H1 (cell line): ENCODE measurements around the gene NOS3. TPM values are rescaled to one million over a fixed set of nuclear protein-coding genes. Genes with fewer than 3 reads are reported as not detected.

Source experiments
- CTCF ChIA-PET: fragments of 300-600 bp; sonication (Branson Sonifier 250); formaldehyde crosslinking; loops from one replicate; lab custom pipeline; 2021; ENCODE audit not compliant: partially characterized antibody; lab: Charles Lee
- POLR2A ChIA-PET: fragments of 300-600 bp; sonication (Branson Sonifier 250); formaldehyde crosslinking; loops from one replicate; lab custom pipeline; 2021; ENCODE audit warnings: inconsistent platforms; ENCODE audit not compliant: partially characterized antibody; lab: Charles Lee
- DNase-seq, 2 experiments: peaks; one replicate each; pipeline versions ENCODE4 v3.0.0 to v3.0.0-alpha.2; 2010 to 2022; ENCODE audit warnings: low spot score in 2 of 2, low read depth in 1 of 2, mixed read lengths in 1 of 2
- FAIRE-seq: peaks from 2 replicates; lab custom pipeline; 2011; peaks lifted over from hg19 to GRCh38; lab: Jason Lieb, UNC
- H2AFZ ChIP-seq: 2 replicates; pipeline ENCODE4 v1.8.1; 2012; ENCODE audit warnings: low read length, inconsistent platforms
- H2AK5ac ChIP-seq: 2 replicates; pipeline ENCODE4 v1.6.1; 2013; ENCODE audit warnings: low read depth, low read length
- H2BK120ac ChIP-seq: replicated peaks from 2 replicates; pipeline ENCODE3; 2013; ENCODE audit warnings: low read depth, low read length, inconsistent platforms
- H2BK12ac ChIP-seq: 2 replicates; pipeline ENCODE4 v1.6.1; 2013; ENCODE audit warnings: low read depth, low read length
- H2BK15ac ChIP-seq: 2 replicates; pipeline ENCODE4 v1.6.1; 2013; ENCODE audit warnings: low read length
- H2BK20ac ChIP-seq: 2 replicates; pipeline ENCODE4 v1.6.1; 2013; ENCODE audit warnings: low read length
- H2BK5ac ChIP-seq: 2 replicates; pipeline ENCODE4 v1.6.1; 2013; ENCODE audit warnings: low read depth, low read length
- H3K14ac ChIP-seq: 2 replicates; pipeline ENCODE4 v1.6.1; 2013; ENCODE audit warnings: inconsistent platforms; ENCODE audit not compliant: insufficient read length
- H3K18ac ChIP-seq: 2 replicates; pipeline ENCODE4 v1.6.1; 2013; ENCODE audit warnings: low read length; ENCODE audit errors: extremely low read depth
- H3K23ac ChIP-seq: 2 replicates; pipeline ENCODE4 v1.6.1; 2013; ENCODE audit warnings: inconsistent platforms; ENCODE audit not compliant: insufficient read length
- H3K23me2 ChIP-seq: 2 replicates; pipeline ENCODE4 v1.6.1; 2013; ENCODE audit warnings: low read depth, low read length
- H3K27ac ChIP-seq: 2 replicates; pipeline ENCODE4 v1.6.1; 2011; ENCODE audit warnings: low read depth, low read length, inconsistent platforms
- H3K27me3 ChIP-seq, 4 experiments: replicated peaks in 1 of 4; 1 replicate in 1 of 4; 2 replicates in 3 of 4; pipeline versions ENCODE4 v1.6.1 to v1.8.1; 2011 to 2013; ENCODE audit warnings: low read length in 3 of 4, mild to moderate bottlenecking in 3 of 4, inconsistent platforms in 2 of 4, mixed read lengths in 2 of 4, moderate library complexity in 1 of 4; ENCODE audit not compliant: control insufficient read depth in 3 of 4, insufficient read depth in 3 of 4; ENCODE audit errors: extremely low read depth in 1 of 4
- H3K36me3 ChIP-seq, 4 experiments: 2 replicates each; pipeline versions ENCODE4 v1.6.1 to v1.8.1; 2011 to 2013; ENCODE audit warnings: mild to moderate bottlenecking in 4 of 4, low read length in 3 of 4, moderate library complexity in 2 of 4, control low read depth in 1 of 4, inconsistent platforms in 1 of 4; ENCODE audit not compliant: insufficient read depth in 4 of 4, control insufficient read depth in 2 of 4
- H3K4ac ChIP-seq: replicated peaks from 2 replicates; pipeline ENCODE3; 2013; ENCODE audit warnings: low read length, low read depth, mixed read lengths, inconsistent platforms; ENCODE audit not compliant: insufficient read length
- H3K4me1 ChIP-seq, 4 experiments: replicated peaks in 1 of 4; 1 replicate in 1 of 4; 2 replicates in 3 of 4; pipeline versions ENCODE4 v1.6.1 to v1.8.1; 2011 to 2013; ENCODE audit warnings: low read length in 3 of 4, inconsistent platforms in 2 of 4, mixed read lengths in 1 of 4; ENCODE audit not compliant: insufficient read depth in 4 of 4, control insufficient read depth in 3 of 4
- H3K4me2 ChIP-seq, 2 experiments: 2 replicates each; pipeline versions ENCODE4 v1.6.1 to v1.8.1; 2011 to 2013; ENCODE audit warnings: low read depth in 2 of 2, low read length in 2 of 2, control low read depth in 1 of 2, inconsistent platforms in 1 of 2, mild to moderate bottlenecking in 1 of 2; ENCODE audit not compliant: insufficient read depth in 1 of 2
- H3K4me3 ChIP-seq, 4 experiments: fragments of 200-600, 300-600 bp in 1 of 4; sonication (generic), shearing (Covaris generic), sonication (Bioruptor Twin) in 1 of 4; 2 replicates each; pipeline versions ENCODE4 v1.5.1 to v1.8.1; 2011 to 2016; ENCODE audit warnings: low read length in 4 of 4, low read depth in 3 of 4, control low read depth in 2 of 4, inconsistent platforms in 2 of 4, mild to moderate bottlenecking in 2 of 4, mixed read lengths in 1 of 4, moderate library complexity in 1 of 4; ENCODE audit not compliant: insufficient read depth in 2 of 4; ENCODE audit errors: extremely low read depth in 1 of 4
- H3K56ac ChIP-seq: replicated peaks from 2 replicates; pipeline ENCODE3; 2013; ENCODE audit warnings: low read depth, mild to moderate bottlenecking, mixed read lengths, low read length, inconsistent platforms; ENCODE audit not compliant: insufficient read length
- H3K79me1 ChIP-seq: 2 replicates; pipeline ENCODE4 v1.6.1; 2013; ENCODE audit warnings: low read depth, low read length, control low read depth
- H3K79me2 ChIP-seq, 2 experiments: 2 replicates each; pipeline versions ENCODE4 v1.6.1 to v1.8.1; 2012 to 2013; ENCODE audit warnings: low read length in 2 of 2, mild to moderate bottlenecking in 2 of 2, inconsistent platforms in 1 of 2; ENCODE audit not compliant: insufficient read depth in 2 of 2, control insufficient read depth in 1 of 2
- H3K9ac ChIP-seq, 4 experiments: replicated peaks in 1 of 4; 1 replicate in 1 of 4; 2 replicates in 3 of 4; pipeline versions ENCODE4 v1.6.1 to v1.8.1; 2011 to 2013; ENCODE audit warnings: low read depth in 3 of 4, low read length in 3 of 4, control low read depth in 2 of 4, mild to moderate bottlenecking in 2 of 4, moderate library complexity in 2 of 4, inconsistent platforms in 1 of 4; ENCODE audit errors: extremely low read depth in 1 of 4
- H3K9me3 ChIP-seq, 2 experiments: 2 replicates each; pipeline versions ENCODE4 v1.6.1 to v1.8.1; 2012 to 2013; ENCODE audit warnings: mild to moderate bottlenecking in 2 of 2, moderate library complexity in 2 of 2, control low read depth in 1 of 2, inconsistent platforms in 1 of 2, low read depth in 1 of 2, low read length in 1 of 2, mixed read lengths in 1 of 2; ENCODE audit not compliant: insufficient read depth in 2 of 2
- H4K20me1 ChIP-seq, 2 experiments: replicated peaks in 1 of 2; 2 replicates each; pipeline versions ENCODE3 to v1.8.1; 2011 to 2013; ENCODE audit warnings: inconsistent platforms in 2 of 2, low read length in 2 of 2, mild to moderate bottlenecking in 1 of 2; ENCODE audit not compliant: insufficient read depth in 2 of 2, control insufficient read depth in 1 of 2
- H4K5ac ChIP-seq: 2 replicates; pipeline ENCODE4 v1.6.1; 2013; ENCODE audit warnings: low read length, low read depth, mixed read lengths, inconsistent platforms; ENCODE audit not compliant: insufficient read length
- H4K8ac ChIP-seq: 2 replicates; pipeline ENCODE4 v1.8.0; 2013; ENCODE audit warnings: mild to moderate bottlenecking, moderate library complexity, low read length, inconsistent platforms; ENCODE audit not compliant: insufficient read depth; ENCODE audit errors: extremely low read depth
- H4K91ac ChIP-seq: replicated peaks from 2 replicates; pipeline ENCODE3; 2013; ENCODE audit warnings: low read length, mixed read lengths, inconsistent platforms; ENCODE audit not compliant: insufficient read length
- BCL11A ChIP-seq, 2 experiments: IDR thresholded peaks; one replicate each; pipeline ENCODE4 v1.6.1; 2011; ENCODE audit warnings: low read depth in 2 of 2, low read length in 2 of 2, mild to moderate bottlenecking in 2 of 2
- EZH2 ChIP-seq: fragments of 200-600 bp; sonication (generic); IDR thresholded peaks from 2 replicates; pipeline ENCODE4 v1.7.1; 2012; ENCODE audit warnings: low read depth, mild to moderate bottlenecking, moderate library complexity, low read length, inconsistent platforms; ENCODE audit not compliant: severe bottlenecking
- PHF8 ChIP-seq: fragments of 200-600 bp; sonication (generic); conservative IDR thresholded peaks from 2 replicates; pipeline ENCODE4 v1.7.1; 2012; ENCODE audit warnings: low read depth, mild to moderate bottlenecking, inconsistent platforms, low read length, moderate library complexity
- SAP30 ChIP-seq: fragments of 300-600 bp; sonication (generic); IDR thresholded peaks from 2 replicates; pipeline ENCODE4 v1.7.1; 2012; ENCODE audit warnings: low read length, moderate library complexity, mild to moderate bottlenecking, inconsistent platforms; ENCODE audit not compliant: insufficient read depth, insufficient replicate concordance
- YY1 ChIP-seq: IDR thresholded peaks from 2 replicates; pipeline ENCODE4 v1.6.1; 2011; ENCODE audit warnings: low read depth, mild to moderate bottlenecking, low read length
- WGBS, 2 experiments: shearing (Covaris generic) in 1 of 2; methylation state at CpG; one replicate each; pipeline versions ENCODE4 v1.1.6 to v1.1.7; 2013 to 2015; ENCODE audit warnings: low lambda C conversion rate in 2 of 2, mixed read lengths in 2 of 2, inconsistent platforms in 1 of 2, low coverage in 1 of 2, missing lambda C conversion rate in 1 of 2; ENCODE audit not compliant: insufficient replicate concordance in 2 of 2, insufficient coverage in 1 of 2, insufficient read length in 1 of 2; ENCODE audit errors: extremely low coverage in 1 of 2, missing lambda C conversion rate in 1 of 2; 5-methylcytosine and 5-hydroxymethylcytosine counted together
- polyA plus RNA-seq, 7 experiments: library from polyadenylated mRNA; depleted of rRNA in 3 of 7; stranded (reverse) in 5 of 7; unstranded in 2 of 7; fragments of >200 nt in 5 of 7; fragments of 200-250 nt in 2 of 7; gene quantifications; 1 replicate in 5 of 7; 2 replicates in 1 of 7; 4 replicates in 1 of 7; pipeline versions ENCODE4 v1.2.1 to v1.2.3, GENCODE V29; 2011 to 2013; ENCODE audit warnings: missing spikeins in 2 of 7, mixed read lengths in 2 of 7
- total RNA-seq: library from RNA; stranded (reverse); fragmentation: NEBNext Ultra II Directional; extraction: Animal tissue kit (Norgen Biotek cat#: 25700); gene quantifications from 2 replicates; pipeline ENCODE4 v1.2.1, GENCODE V29; 2021

Gene NOS3
- total and polyA plus RNA-seq, 2 of the 8 experiments (the other 6 are each of a cell fraction or from before 2014, with no cell fraction given), result 4.4 to 16.2 TPM

DNA sequence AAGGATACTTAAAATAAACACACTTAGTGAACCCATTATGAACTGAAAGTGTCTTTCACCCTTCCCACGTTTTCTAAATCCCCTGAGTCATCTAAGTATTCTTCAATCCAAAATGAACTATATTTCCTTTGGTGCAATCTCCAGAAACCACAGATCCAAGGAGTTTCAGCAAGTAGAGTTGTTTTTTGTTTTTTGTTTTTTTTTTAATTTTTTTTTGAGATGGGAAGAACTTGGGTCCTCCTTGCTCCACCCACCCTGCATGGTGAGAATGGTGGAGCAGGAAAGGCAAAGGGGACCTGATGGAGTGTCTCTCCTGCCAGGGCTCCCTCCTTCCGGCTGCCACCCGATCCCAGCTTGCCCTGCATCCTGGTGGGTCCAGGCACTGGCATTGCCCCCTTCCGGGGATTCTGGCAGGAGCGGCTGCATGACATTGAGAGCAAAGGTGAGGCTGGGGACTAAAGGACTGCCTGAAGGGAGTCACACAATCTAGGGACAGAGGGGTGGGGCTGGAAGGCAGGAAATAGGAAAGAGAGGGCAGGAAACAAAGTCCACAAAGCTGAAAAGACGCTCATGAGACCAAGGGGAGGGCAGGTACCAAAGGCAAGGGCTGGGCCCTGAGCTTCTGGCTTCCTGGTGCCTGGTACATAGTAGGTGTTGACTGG is 21.3 kb downstream of the NOS3 start:
- Histone ChIP-seq H3K4me1 (peaks cover 0 to 31% (median 24%) of the 10 kb centered on the region in 4 experiments; a peak in 6 of 7 replicates), H2BK120ac (no peak overlapping the region), H2BK15ac (no peak overlapping the region; the same call in 1 of the 2 replicates), H2AFZ (no peak overlapping the region), H3K23me2 (no peaks in the 10 kb centered on the region; the same call in 1 of the 2 replicates), H3K36me3 (no peaks in the 10 kb centered on the region), H2BK12ac (no peak overlapping the region), H3K9me3 (no peaks in the 10 kb centered on the region), H4K20me1 (no peaks in the 10 kb centered on the region), H3K18ac (no peak overlapping the region), H3K27ac (no peak overlapping the region), H3K4ac (no peak overlapping the region), H4K5ac (no peak overlapping the region), H3K14ac (no peak overlapping the region), H3K9ac (no peak overlapping the region), H4K91ac (no peak overlapping the region), H3K27me3 (peaks cover 0 to 8% (median 5%) of the 10 kb centered on the region in 4 experiments; a peak in 6 of 7 replicates), H2BK5ac (no peak overlapping the region), H3K79me1 (no peaks in the 10 kb centered on the region; the same call in 1 of the 2 replicates), H2BK20ac (no peak overlapping the region), H3K79me2 (no peaks in the 10 kb centered on the region), H3K4me2 (no peak overlapping the region; a peak in 1 of 4 replicates), H3K56ac (no peak overlapping the region), H2AK5ac (no peak overlapping the region), H4K8ac (no peak overlapping the region), H3K23ac (no peak overlapping the region), H3K4me3 (no peak overlapping the region)
- FAIRE-seq, result no peak
- CTCF ChIA-PET, result interaction anchor here (0.8 to 11.5 kb wide), 31 partner anchors 9 to 623 kb away, joined by 3 to 142 read pairs (median 5); partner anchors contain the start of genes ABCB8, ATG9B and NOS3
- 86% methylated on average over 6 of the region's 6 CpGs; no CpG with 5 or more reads in 1 of the 2 experiments for WGBS, 2 experiments
- no peak for DNase-seq
- TF ChIP-seq EZH2, result no peak
- TF ChIP-seq BCL11A (IDR thresholded peaks at IDR 0.05; ENCODE audit: low read depth in 2 of 2, low read length in 2 of 2), result no peak
- no peak for TF ChIP-seq YY1
- no peak for TF ChIP-seq PHF8
- no peak for TF ChIP-seq SAP30
- POLR2A ChIA-PET, result interaction anchor here (0.6 to 2.5 kb wide), 5 partner anchors 9 to 65 kb away, joined by 3 to 9 read pairs (median 5); no protein-coding TSS in a partner anchor
